Uterus (tissue), 2 donors: Measurements from ENCODE around the gene BMPR1B.

Source experiments
- CTCF ChIP-seq, 4 experiments: fragments of 200-600 bp in 2 of 4; fragments of 450-650 bp in 2 of 4; sonication (generic) in 2 of 4; IDR thresholded peaks; one replicate each; pipeline ENCODE4 v1.5.1; 2016 to 2019; ENCODE audit warnings: antibody characterized with exemption in 4 of 4, mild to moderate bottlenecking in 2 of 4, moderate library complexity in 1 of 4
- POLR2A ChIP-seq, 2 donors: fragments of 450-650 bp; IDR thresholded peaks; one replicate each; pipeline ENCODE4 v1.6.1; 2016; ENCODE audit warnings: antibody characterized with exemption in 2 of 2, mild to moderate bottlenecking in 1 of 2, moderate library complexity in 1 of 2

- TF ChIP-seq POLR2A (IDR thresholded peaks at IDR 0.05) (no peak), CTCF (IDR thresholded peaks at IDR 0.05) (no peak)
These were observed 75.6 kb downstream of the BMPR1B start for GRCh38 chr4:94833394-94833793.
